ENCODE measurements around the gene SFMBT1. TPM values are rescaled to one million over a fixed set of nuclear protein-coding genes. Genes with fewer than 3 reads are reported as not detected.

SFMBT1 gene
- total and polyA plus RNA-seq, 2 experiments from 2014 or later = 5.3 to 24.0 TPM

- ATAC-seq = no peak
Measured at GRCh38 chr3:52923963-52924362, 121.9 kb downstream of the SFMBT1 start.

More at GRCh38 chr3:52923963-52924362, 121.9 kb downstream of the SFMBT1 start:
- Histone ChIP-seq H3K27ac (ENCODE audit: low read depth) (no peak overlapping the region), H3K4me3 (no peak overlapping the region), H3K9me2 (ENCODE audit: insufficient read depth) (no peaks in the 10 kb centered on the region), H3K4me2 (no peak overlapping the region), H3K27me3 (ENCODE audit: insufficient read depth) (no peaks in the 10 kb centered on the region), H3K36me3 (ENCODE audit: insufficient read depth) (no peaks in the 10 kb centered on the region), H2AFZ (no peak overlapping the region), H4K20me1 (replicated peaks; ENCODE audit: insufficient read depth) (no peaks in the 10 kb centered on the region), H3F3A (replicated peaks; ENCODE audit: low read depth) (no peaks in the 10 kb centered on the region), H3K79me2 (replicated peaks; ENCODE audit: insufficient read depth) (no peaks in the 10 kb centered on the region), H3K4me1 (ENCODE audit: insufficient read depth) (no peaks in the 10 kb centered on the region)
- DNase-seq (ENCODE audit: low spot score) = no peak
- no peak overlapping the region for H3K4me3 Mint-ChIP-seq
- H3K9me3 Mint-ChIP-seq = no peaks in the 10 kb centered on the region
- no peak overlapping the region for H3K27ac Mint-ChIP-seq
- peaks cover 11% of the 10 kb centered on the region; the same call in 2 of the 3 replicates for H3K36me3 Mint-ChIP-seq (ENCODE audit: low read depth)
- TF ChIP-seq REST (IDR thresholded peaks at IDR 0.05; ENCODE audit: unreplicated experiment) (no peak), EZH2 (IDR thresholded peaks at IDR 0.05; ENCODE audit: low read depth, unreplicated experiment) (no peak), JUNB (IDR thresholded peaks at IDR 0.05; ENCODE audit: unreplicated experiment) (no peak), STAT1 (IDR thresholded peaks at IDR 0.05; ENCODE audit: unreplicated experiment) (no peak), ZNF462 (CRISPR knock-in tag; IDR thresholded peaks at IDR 0.05) (no peak), EZH2phosphoT487 (IDR thresholded peaks at IDR 0.05; ENCODE audit: unreplicated experiment) (no peak), CTCF (conservative IDR thresholded peaks at IDR 0.05; ENCODE audit: low read depth in 2 of 2) (no peak), ZNF331 (CRISPR knock-in tag; IDR thresholded peaks at IDR 0.05; ENCODE audit: low read depth) (no peak), NANOG (IDR thresholded peaks at IDR 0.05; ENCODE audit: borderline replicate concordance) (no peak), POLR2AphosphoS5 (IDR thresholded peaks at IDR 0.05; ENCODE audit: low read depth) (no peak), ETS1 (IDR thresholded peaks at IDR 0.05) (no peak), ZNF114 (CRISPR knock-in tag; IDR thresholded peaks at IDR 0.05) (no peak)
- H3K27me3 Mint-ChIP-seq (ENCODE audit: insufficient read depth, low read depth, poor library complexity) = peaks cover 7% of the 10 kb centered on the region
- no peaks in the 10 kb centered on the region for H3K4me1 Mint-ChIP-seq

All from GM23338 (cell line).